ENCODE data around the gene SYCP3. TPM values are rescaled to one million over a fixed set of nuclear protein-coding genes. Genes with fewer than 3 reads are reported as not detected.

SYCP3 gene
- total and polyA plus RNA-seq, 2 of the 13 experiments (the other 11 are each of a cell fraction or from before 2014, with no cell fraction given) = not detected

GRCh38 chr12:101785671-101786070 lies 46.4 kb upstream of the SYCP3 start:
- Histone ChIP-seq H3K4me3 (replicated peaks in 1 of 3; ENCODE audit: insufficient read depth in 1 of 3, low read depth in 2 of 3, low read length in 3 of 3) (no peak overlapping the region), H3K4me1 (ENCODE audit: insufficient read depth, low read length) (no peaks in the 10 kb centered on the region), H3K27me3 (ENCODE audit: control insufficient read depth in 1 of 2, insufficient read depth in 2 of 2, low read length in 2 of 2) (no peaks in the 10 kb centered on the region), H3K79me2 (ENCODE audit: insufficient read depth, low read length) (no peaks in the 10 kb centered on the region), H3K4me2 (ENCODE audit: low read depth, low read length) (no peak overlapping the region), H3K27ac (ENCODE audit: extremely low read length, insufficient read depth, low read length) (no peak overlapping the region), H3K36me3 (replicated peaks in 1 of 2; ENCODE audit: control insufficient read depth in 1 of 2, insufficient read depth in 2 of 2, low read length in 2 of 2) (peaks cover 0 to 1% of the 10 kb centered on the region in 2 experiments; a peak in 1 of 5 replicates), H2AFZ (ENCODE audit: low read length) (no peak overlapping the region), H3K9me3 (ENCODE audit: low read length) (no peaks in the 10 kb centered on the region), H4K20me1 (ENCODE audit: insufficient read depth, low read length) (no peaks in the 10 kb centered on the region), H3K9ac (ENCODE audit: insufficient read depth, low read depth, low read length) (no peak overlapping the region)
- no peak for TF ChIP-seq POLR2A (IDR thresholded peaks at IDR 0.05; ENCODE audit: insufficient read depth in 1 of 2, low read depth in 2 of 2, low read length in 2 of 2)
- TF ChIP-seq ZNF550 (CRISPR knock-in tag; IDR thresholded peaks at IDR 0.05; ENCODE audit: borderline replicate concordance) = no peak
- no peak for TF ChIP-seq ZSCAN5A (CRISPR knock-in tag; IDR thresholded peaks at IDR 0.05; ENCODE audit: borderline replicate concordance)
- TF ChIP-seq ZNF138 (CRISPR knock-in tag; IDR thresholded peaks at IDR 0.05; ENCODE audit: low read depth) = no peak
- no peak for TF ChIP-seq XBP1 (CRISPR knock-in tag; IDR thresholded peaks at IDR 0.05)
- TF ChIP-seq SCMH1 (CRISPR knock-in tag; IDR thresholded peaks at IDR 0.05; ENCODE audit: borderline replicate concordance) = no peak
- no peak for TF ChIP-seq ZBTB8A (CRISPR knock-in tag; IDR thresholded peaks at IDR 0.05; ENCODE audit: borderline replicate concordance, low read depth)
- ATAC-seq (no peak), FAIRE-seq (no peak), DNase-seq (ENCODE audit: low spot score) (no peak)
- intact Hi-C loops (cut with micrococcal nuclease; ENCODE audit: unreplicated experiment) (no loop called here), in situ Hi-C loops (cut with HindIII; ENCODE audit: extremely low pct_ligation_motif_present, low pct_unique_long_range_greater_than_20kb) (no loop called here)
- no TSS peak for BruUV-seq (replicated peaks)
- POLR2A ChIA-PET = no interaction called here
- CTCF ChIA-PET (ENCODE audit: low intra/inter-chr PET ratio, low total read pairs) = no interaction called here
- 100% methylated on average over 1 of the region's 1 CpG for WGBS (ENCODE audit: low lambda C conversion rate)

- no peaks in the 10 kb centered on the region for H4K20me1 ChIP-seq (ENCODE audit: insufficient read depth, low read length)
- DNase-seq (ENCODE audit: low spot score) (no peak), ATAC-seq (no peak), FAIRE-seq (no peak)
- H3K4me1 ChIP-seq (ENCODE audit: insufficient read depth, low read length) = peaks cover 4% of the 10 kb centered on the region; the same call in 1 of the 2 replicates
- no peak overlapping the region for H3K9ac ChIP-seq (ENCODE audit: insufficient read depth, low read depth, low read length)
- ChIA-PET CTCF (ENCODE audit: low intra/inter-chr PET ratio, low total read pairs) (no interaction called here), POLR2A (no interaction called here)
- H3K4me2 ChIP-seq (ENCODE audit: low read depth, low read length) = no peak overlapping the region
- no TSS peak for BruUV-seq (replicated peaks)
- no peaks in the 10 kb centered on the region for H3K27me3 ChIP-seq (ENCODE audit: control insufficient read depth in 1 of 2, insufficient read depth in 2 of 2, low read length in 2 of 2)
- no peaks in the 10 kb centered on the region for H3K79me2 ChIP-seq (ENCODE audit: insufficient read depth, low read length)
- no peaks in the 10 kb centered on the region for H3K9me3 ChIP-seq (ENCODE audit: low read length)
- intact Hi-C loops (cut with micrococcal nuclease; ENCODE audit: unreplicated experiment) = no loop called here
- no peak overlapping the region for H3K4me3 ChIP-seq (replicated peaks in 1 of 3; ENCODE audit: insufficient read depth in 1 of 3, low read depth in 2 of 3, low read length in 3 of 3)
- no peak overlapping the region for H3K27ac ChIP-seq (ENCODE audit: extremely low read length, insufficient read depth, low read length)
- H3K36me3 ChIP-seq (replicated peaks in 1 of 2; ENCODE audit: control insufficient read depth in 1 of 2, insufficient read depth in 2 of 2, low read length in 2 of 2) = peaks cover 0 to 1% of the 10 kb centered on the region in 2 experiments; a peak in 2 of 5 replicates
- WGBS (ENCODE audit: low lambda C conversion rate) = 88% methylated on average over 1 of the region's 1 CpG
- in situ Hi-C loops (cut with HindIII; ENCODE audit: extremely low pct_ligation_motif_present, low pct_unique_long_range_greater_than_20kb) = no loop called here
- no peak overlapping the region for H2AFZ ChIP-seq (ENCODE audit: low read length)
- no peak for TF ChIP-seq ZUFSP (CRISPR knock-in tag; IDR thresholded peaks at IDR 0.05; ENCODE audit: borderline replicate concordance)
- no peak for TF ChIP-seq KDM5A (IDR thresholded peaks at IDR 0.05; ENCODE audit: borderline replicate concordance, low read length)
- TF ChIP-seq ZSCAN25 (CRISPR knock-in tag; IDR thresholded peaks at IDR 0.05) = no peak
- TF ChIP-seq CHD2 (IDR thresholded peaks at IDR 0.05; ENCODE audit: low read depth, low read length) = no peak
- TF ChIP-seq ZNF891 (CRISPR knock-in tag; IDR thresholded peaks at IDR 0.05) = no peak
- TF ChIP-seq ZNF121 (CRISPR knock-in tag; IDR thresholded peaks at IDR 0.05) = no peak
- TF ChIP-seq ZNF235 (CRISPR knock-in tag; IDR thresholded peaks at IDR 0.05; ENCODE audit: borderline replicate concordance) = no peak
- TF ChIP-seq ZNF720 (CRISPR knock-in tag; IDR thresholded peaks at IDR 0.05) = no peak
- no peak for TF ChIP-seq EEA1 (CRISPR knock-in tag; IDR thresholded peaks at IDR 0.05; ENCODE audit: borderline replicate concordance)
- TF ChIP-seq ZNF737 (CRISPR knock-in tag; IDR thresholded peaks at IDR 0.05; ENCODE audit: borderline replicate concordance) = no peak
- TF ChIP-seq KAT7 (CRISPR knock-in tag; IDR thresholded peaks at IDR 0.05; ENCODE audit: borderline replicate concordance) = no peak
- TF ChIP-seq SUZ12 (IDR thresholded peaks at IDR 0.05; ENCODE audit: low read depth, low read length) = no peak
Observed at GRCh38 chr12:101784376-101784775, 45.1 kb upstream of the SYCP3 start.
